HG03196 (cell line): ENCODE data around the gene CABP7.

Experiments used
- ATAC-seq: cut with Tn5 transposase; IDR thresholded peaks from one replicate; pipeline ENCODE4 v1.9.1; 2021; ENCODE audit not compliant: unreplicated experiment

CABP7 gene

DNA sequence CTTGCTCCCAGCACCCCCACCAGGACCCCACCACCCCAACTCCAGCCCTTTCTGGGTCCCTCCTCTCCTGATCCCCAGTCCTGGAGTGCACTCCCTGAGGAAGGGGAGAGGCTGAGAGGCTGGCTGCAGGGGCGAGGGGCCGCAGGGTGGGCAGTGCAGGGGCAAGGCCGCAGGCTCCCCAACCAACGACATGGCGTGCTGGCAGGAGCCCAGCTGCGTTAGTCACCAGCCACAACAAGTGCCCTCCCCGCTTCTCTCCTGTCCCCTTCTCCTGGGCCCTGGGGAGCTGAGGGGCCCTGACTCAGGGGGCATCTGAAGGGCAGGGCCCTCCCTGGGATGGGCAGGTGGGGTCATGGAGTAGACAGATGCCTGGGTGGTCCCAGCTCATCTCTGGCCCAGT, 2.3 kb downstream of the CABP7 start:
- no peak for ATAC-seq

- ATAC-seq, result no peak
Measured at GRCh38 chr22:29722587-29722986, 2.8 kb downstream of the CABP7 start.

DNA sequence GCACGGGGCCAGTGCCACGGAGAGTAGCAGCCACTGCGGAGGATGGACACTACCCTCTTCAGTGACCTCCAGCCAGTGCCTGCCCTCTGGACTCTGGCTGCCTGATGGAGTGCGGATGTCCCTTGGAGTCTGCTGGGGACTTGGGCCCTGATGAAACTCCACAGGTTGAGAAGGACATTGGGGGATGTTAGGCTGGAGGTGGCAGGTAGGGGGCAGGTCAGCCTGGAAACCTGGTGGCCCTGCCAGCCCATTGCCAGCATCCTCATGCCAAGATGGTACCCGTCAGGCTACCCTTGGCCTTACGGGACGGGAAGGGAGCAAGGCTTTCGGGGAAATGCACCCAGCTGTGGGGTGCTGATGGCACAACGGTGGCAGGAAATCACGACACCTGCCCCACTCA, 4.0 kb downstream of the CABP7 start:
- ATAC-seq, result no peak

- ATAC-seq, result no peak
Measured at GRCh38 chr22:29724843-29725242, 5.0 kb downstream of the CABP7 start.

- no peak for ATAC-seq
Measured at GRCh38 chr22:29726106-29726505, 6.3 kb downstream of the CABP7 start.

DNA sequence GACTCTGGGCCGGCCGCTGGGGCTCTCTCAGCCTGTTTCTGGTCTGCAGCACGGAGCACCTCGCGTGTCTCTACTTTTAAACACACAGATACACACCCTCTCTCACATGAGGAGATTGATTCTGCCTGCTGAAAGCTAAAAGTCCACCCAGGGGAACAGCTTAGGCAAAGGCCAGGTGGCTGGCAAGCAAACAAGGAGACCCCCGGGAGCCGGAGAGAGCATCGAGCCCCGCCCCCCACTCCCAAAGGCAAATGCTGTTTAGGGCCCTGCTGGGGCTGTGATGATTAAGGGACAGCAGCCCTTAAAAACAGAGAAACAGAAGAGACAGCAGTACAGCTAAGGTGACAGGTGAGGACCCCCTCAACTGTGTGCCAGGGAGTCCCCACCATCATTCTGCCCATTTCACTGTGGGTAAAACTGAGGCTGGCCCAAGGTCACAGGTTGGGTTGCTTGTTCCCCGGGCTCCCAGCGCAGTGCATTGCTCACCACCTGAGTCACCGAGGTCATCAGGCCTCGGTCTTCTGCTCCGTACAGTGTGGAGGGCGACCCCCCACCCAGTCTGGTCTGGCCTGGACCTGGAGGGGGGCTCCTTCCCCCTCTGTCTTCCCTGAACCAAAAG, 6.8 kb downstream of the CABP7 start:
- no peak for ATAC-seq

GRCh38 chr22:29727131-29727523, 7.3 kb downstream of the CABP7 start:
- ATAC-seq, result no peak

DNA sequence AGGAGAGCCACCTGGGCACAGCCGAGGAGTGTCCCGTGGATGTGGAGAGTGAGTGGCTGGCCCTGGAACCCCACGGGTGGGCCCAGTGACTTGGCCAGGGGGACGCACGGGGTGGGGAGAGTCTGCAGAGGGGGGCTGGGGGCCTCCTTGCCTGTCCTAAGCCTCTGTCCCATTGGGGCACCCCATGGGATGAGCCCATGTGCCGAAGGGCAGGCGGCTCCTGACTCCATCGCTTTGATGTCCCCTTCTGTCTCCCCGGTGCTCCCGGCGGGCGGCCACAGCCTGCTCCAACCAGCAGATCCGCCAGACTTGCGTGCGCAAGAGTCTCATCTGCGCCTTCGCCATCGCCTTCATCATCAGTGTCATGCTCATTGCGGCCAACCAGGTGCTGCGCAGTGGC, 9.4 kb downstream of the CABP7 start:
- no peak for ATAC-seq

DNA sequence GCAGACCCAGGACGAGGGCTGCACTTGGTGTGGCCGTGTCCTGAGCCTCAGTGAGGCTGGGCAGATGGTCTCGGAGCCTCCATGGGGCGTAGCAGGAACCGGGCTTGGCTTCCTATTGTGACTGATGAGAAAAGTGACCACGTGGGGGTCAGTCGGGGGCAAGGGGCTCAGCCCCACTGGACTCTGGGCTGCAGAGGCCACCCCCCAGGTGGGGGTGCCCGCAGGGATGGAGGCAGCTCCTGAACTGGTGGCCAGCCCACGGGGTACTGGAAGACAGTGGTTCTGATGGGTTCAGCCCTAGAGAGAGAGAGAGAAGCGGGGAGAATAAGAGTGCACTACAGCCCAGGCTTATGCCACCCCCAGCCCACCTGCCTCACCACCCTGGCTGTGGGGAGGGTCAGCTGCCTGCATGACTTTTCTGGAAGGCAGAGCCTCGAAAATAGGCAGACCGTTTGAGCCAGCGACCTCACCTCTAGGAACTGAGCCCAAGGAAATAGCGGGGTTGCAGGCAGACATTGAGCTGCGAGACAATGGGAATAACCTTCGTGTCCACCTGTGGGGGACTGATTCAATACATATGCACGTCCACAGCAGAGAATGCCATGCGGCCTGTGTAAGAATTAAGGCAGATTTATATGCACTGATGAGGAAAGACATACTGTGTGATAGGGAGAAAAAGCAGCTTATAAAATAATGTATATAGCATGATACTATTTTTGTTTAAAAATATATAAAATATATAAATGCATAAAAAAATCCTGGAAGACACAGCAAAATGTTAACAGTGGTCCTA, 11.5 kb downstream of the CABP7 start:
- ATAC-seq, result no peak

GRCh38 chr22:29732883-29733282, 13.1 kb downstream of the CABP7 start:
- no peak for ATAC-seq

- ATAC-seq, result no peak
Measured at GRCh38 chr22:29733362-29734201, 13.8 kb downstream of the CABP7 start.

DNA sequence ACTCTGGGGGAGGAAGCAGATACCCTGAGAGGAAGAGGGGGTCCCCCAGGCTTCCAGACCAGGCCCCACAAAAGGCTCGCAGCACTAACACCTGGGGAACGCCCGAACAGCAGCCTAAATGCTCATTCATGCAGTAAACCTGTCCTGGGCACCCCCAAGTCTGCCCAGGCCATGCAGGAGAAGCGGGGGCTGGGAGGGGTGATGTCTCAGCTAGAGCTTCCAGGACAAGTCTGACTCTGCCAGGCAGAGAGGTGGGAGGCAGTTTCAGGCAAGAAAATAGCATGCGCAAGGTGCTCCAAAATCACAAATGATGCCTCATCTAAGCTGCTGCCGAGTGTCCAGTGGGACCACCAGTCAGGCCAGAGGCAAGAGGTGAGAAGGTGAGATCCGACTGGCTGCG, 14.6 kb downstream of the CABP7 start:
- no peak for ATAC-seq

DNA sequence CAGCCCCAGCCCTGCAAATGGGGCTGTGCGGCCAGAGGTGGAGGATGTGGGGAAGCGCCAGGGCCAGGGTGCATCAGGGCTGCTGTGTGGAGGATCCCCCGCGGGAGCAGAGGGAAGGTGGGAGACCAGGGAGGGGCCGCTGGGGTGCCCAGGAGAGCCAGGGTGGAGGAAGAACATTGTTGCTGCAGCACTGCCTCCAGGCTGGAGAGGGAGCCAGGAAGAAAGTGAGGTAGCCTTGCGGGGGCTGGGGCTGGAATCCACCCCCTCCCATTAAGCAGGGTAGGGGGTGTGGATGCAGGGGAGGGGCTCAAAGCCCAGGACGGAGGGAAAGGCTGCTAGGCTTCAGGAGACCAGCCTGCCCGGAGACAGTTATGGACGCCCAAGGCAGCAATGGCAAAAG, 15.0 kb downstream of the CABP7 start:
- ATAC-seq, result no peak

DNA sequence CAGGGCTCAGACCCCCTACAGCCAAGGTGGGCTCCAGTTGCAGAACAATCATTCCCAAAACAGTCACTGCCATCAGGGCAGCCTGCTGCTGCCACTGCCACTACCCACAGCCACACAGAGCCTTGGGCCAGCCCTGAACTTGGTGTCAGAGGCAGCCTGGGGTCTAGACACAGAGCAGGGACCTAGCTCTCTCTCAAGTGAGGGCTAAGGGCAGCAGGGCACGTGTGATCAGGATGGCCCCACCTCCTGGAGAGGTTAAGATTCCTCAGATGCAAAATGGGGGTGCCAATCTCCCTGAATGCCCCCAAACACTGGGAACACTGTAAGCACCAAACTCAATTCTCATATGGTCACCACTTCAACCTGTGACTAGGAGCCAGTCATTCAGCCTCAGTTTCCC, 15.6 kb downstream of the CABP7 start:
- no peak for ATAC-seq

GRCh38 chr22:29737251-29738117, 17.7 kb downstream of the CABP7 start:
- ATAC-seq, result no peak

GRCh38 chr22:29738118-29738815, 18.5 kb downstream of the CABP7 start:
- ATAC-seq, result no peak

DNA sequence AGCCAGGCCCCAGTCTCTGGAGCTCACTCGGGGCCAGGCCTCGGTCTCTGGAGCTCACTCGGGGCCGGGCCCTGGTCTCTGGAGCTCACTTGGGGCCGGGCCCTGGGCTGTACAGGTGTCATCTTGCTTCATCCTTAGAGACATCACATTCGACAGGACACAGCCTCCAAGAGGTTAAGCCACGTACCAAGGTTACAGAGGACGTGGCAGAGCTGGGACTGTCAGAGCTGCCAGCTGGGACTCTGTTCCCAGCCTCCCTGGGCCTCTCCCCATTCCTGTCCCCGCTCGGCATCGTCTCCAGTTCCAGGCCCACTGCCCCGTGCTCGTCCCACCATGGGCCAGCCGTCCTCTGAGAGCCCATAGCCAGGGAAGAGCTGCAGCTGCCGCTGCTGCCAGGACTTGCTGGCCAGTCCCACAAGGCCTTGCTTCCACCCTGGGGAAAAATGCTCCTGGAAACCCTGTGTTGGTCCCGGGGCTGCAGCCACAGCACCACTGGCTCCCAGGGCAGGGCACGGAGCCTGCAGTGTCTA, 19.6 kb downstream of the CABP7 start:
- ATAC-seq, result no peak

DNA sequence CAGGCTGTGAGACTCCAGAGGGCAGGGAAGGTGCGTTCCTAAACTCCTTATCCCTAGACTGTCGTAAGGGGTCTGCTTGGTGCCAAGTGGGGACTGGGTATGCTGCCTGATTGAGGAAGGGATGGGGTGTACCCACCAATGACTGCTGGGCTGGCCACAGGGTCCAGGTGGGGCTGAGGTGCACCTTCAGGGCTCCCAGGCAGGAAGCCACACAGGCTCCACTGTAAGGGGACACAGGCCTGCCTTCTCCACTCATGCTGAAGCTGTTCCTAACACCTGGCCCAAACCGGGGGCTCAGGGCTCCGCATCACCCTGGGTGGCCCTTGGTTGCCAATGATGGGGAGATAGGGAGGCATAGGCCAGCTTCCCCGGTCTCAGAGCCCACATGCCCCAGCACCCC, 20.4 kb downstream of the CABP7 start:
- ATAC-seq, result no peak

GRCh38 chr22:29741926-29742325, 22.1 kb downstream of the CABP7 start:
- no peak for ATAC-seq

GRCh38 chr22:29742326-29742725, 22.5 kb downstream of the CABP7 start:
- ATAC-seq, result no peak
